ENCODE data around the gene SPAAR. TPM values are rescaled to one million over a fixed set of nuclear protein-coding genes. Genes with fewer than 3 reads are reported as not detected.
A peak's percentile ranks its signal among the peaks of the same experiment; 100 is the strongest.

Gene SPAAR
- polyA plus RNA-seq, 2 of the 4 experiments (the other 2 are of a cell fraction) = not detected

DNA sequence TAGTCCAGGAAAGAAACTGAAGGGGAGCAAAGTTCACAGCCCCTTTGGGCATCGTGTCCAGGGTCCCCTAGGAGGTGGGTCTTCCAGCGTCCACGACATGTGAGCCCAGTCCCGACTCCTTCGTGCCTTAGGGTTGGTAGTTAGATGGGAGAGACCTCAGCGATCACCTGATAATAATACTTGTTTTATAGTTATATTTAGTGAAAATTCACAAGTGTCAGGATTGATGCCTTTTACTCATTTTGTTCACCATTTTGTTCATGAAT is 20.1 kb downstream of the SPAAR start (continued):
- no peak for TF ChIP-seq RAD21 (conservative IDR thresholded peaks at IDR 0.05 in 1 of 2, IDR thresholded peaks at IDR 0.05 in 1 of 2)

DNA sequence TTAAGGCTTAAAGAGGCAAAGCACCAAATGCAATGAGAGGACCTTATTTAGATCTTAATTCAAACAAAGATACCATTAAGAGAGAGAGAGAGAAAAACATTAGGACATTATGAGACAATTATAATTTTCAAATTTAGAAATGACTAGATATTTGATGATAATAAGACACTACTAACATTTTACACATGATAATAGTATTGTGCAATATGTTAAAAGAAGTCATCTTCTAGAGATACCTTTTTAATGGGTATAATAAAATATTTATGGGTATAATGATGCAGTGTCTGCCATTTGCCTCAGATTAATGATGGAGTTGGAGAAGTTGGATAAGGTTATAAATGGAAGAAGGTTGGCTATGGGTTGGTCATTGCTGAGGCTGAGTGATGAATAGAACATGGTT is 21.2 kb downstream of the SPAAR start:
- CTCF ChIA-PET = interaction anchor here (0.8 to 1.9 kb wide), 4 partner anchors 12 to 161 kb away, joined by 3 to 6 read pairs (median 4); no protein-coding TSS in a partner anchor
- FAIRE-seq (no peak), DNase-seq (ENCODE audit: low read depth in 1 of 2, low spot score in 1 of 2) (no peak), ATAC-seq (no peak)
- H3K27ac ChIP-seq = no peak overlapping the region; a peak in 1 of 6 replicates
- H3K9me3 ChIP-seq = no peaks in the 10 kb centered on the region
- TF ChIP-seq JUNB (IDR thresholded peaks at IDR 0.05) (no peak), ZFP36 (IDR thresholded peaks at IDR 0.05; ENCODE audit: borderline replicate concordance, partially characterized antibody) (no peak), RFX5 (IDR thresholded peaks at IDR 0.05) (no peak), CHD2 (IDR thresholded peaks at IDR 0.05; ENCODE audit: low read length, partially characterized antibody) (no peak), NFE2L2 (conservative IDR thresholded peaks at IDR 0.05; ENCODE audit: low read length) (no peak), RNF2 (IDR thresholded peaks at IDR 0.05; ENCODE audit: borderline replicate concordance, low read depth) (no peak), CBX2 (IDR thresholded peaks at IDR 0.05; ENCODE audit: borderline replicate concordance, low read depth) (no peak), RAD21 (conservative IDR thresholded peaks at IDR 0.05 in 1 of 2, IDR thresholded peaks at IDR 0.05 in 1 of 2) (no peak)
- TF ChIP-seq, protein P1, sequence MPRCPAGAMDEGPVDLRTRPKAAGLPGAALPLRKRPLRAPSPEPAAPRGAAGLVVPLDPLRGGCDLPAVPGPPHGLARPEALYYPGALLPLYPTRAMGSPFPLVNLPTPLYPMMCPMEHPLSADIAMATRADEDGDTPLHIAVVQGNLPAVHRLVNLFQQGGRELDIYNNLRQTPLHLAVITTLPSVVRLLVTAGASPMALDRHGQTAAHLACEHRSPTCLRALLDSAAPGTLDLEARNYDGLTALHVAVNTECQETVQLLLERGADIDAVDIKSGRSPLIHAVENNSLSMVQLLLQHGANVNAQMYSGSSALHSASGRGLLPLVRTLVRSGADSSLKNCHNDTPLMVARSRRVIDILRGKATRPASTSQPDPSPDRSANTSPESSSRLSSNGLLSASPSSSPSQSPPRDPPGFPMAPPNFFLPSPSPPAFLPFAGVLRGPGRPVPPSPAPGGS (IDR thresholded peaks at IDR 0.05) = no peak
- no peak overlapping the region for H3K4me2 ChIP-seq
- no peak overlapping the region for H3K4me3 ChIP-seq
- POLR2A ChIA-PET = no interaction called here
- no peaks in the 10 kb centered on the region; the same call in 2 of the 3 replicates for H3K4me1 ChIP-seq

DNA sequence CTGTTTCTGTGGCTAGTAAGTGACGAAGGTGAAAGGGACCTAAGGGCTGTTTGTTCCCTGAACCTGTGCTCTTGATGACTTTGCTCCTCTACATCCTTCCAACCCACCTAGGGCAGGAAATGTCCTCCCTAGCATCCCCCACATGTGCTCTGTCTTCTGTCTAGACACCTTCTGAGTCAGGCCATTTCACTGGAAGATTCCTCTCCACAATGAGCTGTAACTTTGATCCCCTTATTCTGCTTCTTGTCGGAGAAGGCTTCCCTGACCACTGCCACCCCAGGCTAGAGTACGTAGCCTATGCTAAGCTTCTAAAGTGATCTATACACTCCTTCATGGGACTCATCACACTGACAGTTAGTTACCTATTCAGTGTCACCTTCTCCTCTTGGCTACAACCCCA is 21.7 kb downstream of the SPAAR start:
- DNase-seq (ENCODE audit: low read depth in 1 of 2, low spot score in 1 of 2) (no peak), FAIRE-seq (no peak), ATAC-seq (0 out of 6 replicates have a peak, but pooled peaks of 1 of the 2 experiments have one; percentile 13)
- Histone ChIP-seq H3K4me2 (no peak overlapping the region), H3K9me3 (no peaks in the 10 kb centered on the region), H3K27ac (0 out of 6 replicates have a peak overlapping the region, but pooled peaks of 1 of the 2 experiments have one; percentile 2), H3K4me3 (no peak overlapping the region), H3K4me1 (no peaks in the 10 kb centered on the region)
- TF ChIP-seq MAFK (IDR thresholded peaks at IDR 0.05; ENCODE audit: partially characterized antibody) (no peak), HOXB13 (CRISPR knock-in tag; IDR thresholded peaks at IDR 0.05; ENCODE audit: low read depth) (no peak), NPAS2 (CRISPR knock-in tag; IDR thresholded peaks at IDR 0.05; ENCODE audit: borderline replicate concordance) (no peak), HOXB5 (CRISPR knock-in tag; IDR thresholded peaks at IDR 0.05) (no peak), KDM1A (IDR thresholded peaks at IDR 0.05; ENCODE audit: low read depth) (no peak), ZFP36 (IDR thresholded peaks at IDR 0.05; ENCODE audit: borderline replicate concordance, partially characterized antibody) (no peak), ZNF302 (CRISPR knock-in tag; IDR thresholded peaks at IDR 0.05) (no peak), MYC (IDR thresholded peaks at IDR 0.05; ENCODE audit: borderline replicate concordance, low read length) (no peak), HDAC2 (IDR thresholded peaks at IDR 0.05) (no peak), EP300 (IDR thresholded peaks at IDR 0.05) (no peak), JUN (IDR thresholded peaks at IDR 0.05) (no peak)
- TF ChIP-seq, protein P1 (IDR thresholded peaks at IDR 0.05) = no peak
- TF ChIP-seq, protein P2, sequence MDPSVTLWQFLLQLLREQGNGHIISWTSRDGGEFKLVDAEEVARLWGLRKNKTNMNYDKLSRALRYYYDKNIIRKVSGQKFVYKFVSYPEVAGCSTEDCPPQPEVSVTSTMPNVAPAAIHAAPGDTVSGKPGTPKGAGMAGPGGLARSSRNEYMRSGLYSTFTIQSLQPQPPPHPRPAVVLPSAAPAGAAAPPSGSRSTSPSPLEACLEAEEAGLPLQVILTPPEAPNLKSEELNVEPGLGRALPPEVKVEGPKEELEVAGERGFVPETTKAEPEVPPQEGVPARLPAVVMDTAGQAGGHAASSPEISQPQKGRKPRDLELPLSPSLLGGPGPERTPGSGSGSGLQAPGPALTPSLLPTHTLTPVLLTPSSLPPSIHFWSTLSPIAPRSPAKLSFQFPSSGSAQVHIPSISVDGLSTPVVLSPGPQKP (IDR thresholded peaks at IDR 0.05; ENCODE audit: low read depth, low read length) = no peak
- TF ChIP-seq, protein P3, sequence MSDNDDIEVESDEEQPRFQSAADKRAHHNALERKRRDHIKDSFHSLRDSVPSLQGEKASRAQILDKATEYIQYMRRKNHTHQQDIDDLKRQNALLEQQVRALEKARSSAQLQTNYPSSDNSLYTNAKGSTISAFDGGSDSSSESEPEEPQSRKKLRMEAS (IDR thresholded peaks at IDR 0.05) = no peak
- TF ChIP-seq, protein P4, sequence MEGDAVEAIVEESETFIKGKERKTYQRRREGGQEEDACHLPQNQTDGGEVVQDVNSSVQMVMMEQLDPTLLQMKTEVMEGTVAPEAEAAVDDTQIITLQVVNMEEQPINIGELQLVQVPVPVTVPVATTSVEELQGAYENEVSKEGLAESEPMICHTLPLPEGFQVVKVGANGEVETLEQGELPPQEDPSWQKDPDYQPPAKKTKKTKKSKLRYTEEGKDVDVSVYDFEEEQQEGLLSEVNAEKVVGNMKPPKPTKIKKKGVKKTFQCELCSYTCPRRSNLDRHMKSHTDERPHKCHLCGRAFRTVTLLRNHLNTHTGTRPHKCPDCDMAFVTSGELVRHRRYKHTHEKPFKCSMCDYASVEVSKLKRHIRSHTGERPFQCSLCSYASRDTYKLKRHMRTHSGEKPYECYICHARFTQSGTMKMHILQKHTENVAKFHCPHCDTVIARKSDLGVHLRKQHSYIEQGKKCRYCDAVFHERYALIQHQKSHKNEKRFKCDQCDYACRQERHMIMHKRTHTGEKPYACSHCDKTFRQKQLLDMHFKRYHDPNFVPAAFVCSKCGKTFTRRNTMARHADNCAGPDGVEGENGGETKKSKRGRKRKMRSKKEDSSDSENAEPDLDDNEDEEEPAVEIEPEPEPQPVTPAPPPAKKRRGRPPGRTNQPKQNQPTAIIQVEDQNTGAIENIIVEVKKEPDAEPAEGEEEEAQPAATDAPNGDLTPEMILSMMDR (IDR thresholded peaks at IDR 0.05) = no peak
- 93% methylated on average over 3 of the region's 3 CpGs for WGBS (ENCODE audit: missing lambda C conversion rate)
- POLR2A ChIA-PET = no interaction called here
- CTCF ChIA-PET = interaction anchor here (1.2 to 1.9 kb wide), 3 partner anchors 12 to 19 kb away, joined by 4 to 6 read pairs (median 4); no protein-coding TSS in a partner anchor

Measured in A549 (cell line).